NT2/D1 (cell line): Measurements from ENCODE around the gene MED25.

Experiments used
- YY1 ChIP-seq: IDR thresholded peaks from 2 replicates; pipeline ENCODE4 v1.6.1; 2011; ENCODE audit not compliant: insufficient read length, insufficient read depth
- ZNF274 ChIP-seq: IDR thresholded peaks from 2 replicates; pipeline ENCODE4 v1.6.1; 2011; ENCODE audit warnings: mild to moderate bottlenecking, low read depth, low read length

- TF ChIP-seq ZNF274 (no peak), YY1 (no peak)
Observed at GRCh38 chr19:49788857-49789256, 29.2 kb upstream of the MED25 start.
